T-helper 9 cell (primary cell): Measurements from ENCODE around the gene KLHL25.
A peak's percentile ranks its signal among the peaks of the same experiment; 100 is the strongest.
"Not testable (repeated sequence)": the region's sequence is repeated elsewhere in the genome, so short reads cannot be mapped to it uniquely, and the experiment has no call there.

Source experiments
- DNase-seq: peaks from one replicate; pipeline ENCODE4 v3.0.0-alpha.2; 2020

KLHL25 gene

GRCh38 chr15:85802617-85803016 lies 7.9 kb upstream of the KLHL25 start:
- DNase-seq, result not testable (repeated sequence)

GRCh38 chr15:85800478-85801123 lies 5.9 kb upstream of the KLHL25 start:
- DNase-seq, result no peak

GRCh38 chr15:85796371-85796770 lies 1.6 kb upstream of the KLHL25 start:
- DNase-seq, result not testable (repeated sequence)

GRCh38 chr15:85795337-85796305 lies 896 bp upstream of the KLHL25 start:
- DNase-seq, result no peak

GRCh38 chr15:85793641-85794597 lies 806 bp downstream of the KLHL25 start:
- peak; percentile 19 for DNase-seq

GRCh38 chr15:85792912-85793590 lies 1.7 kb downstream of the KLHL25 start:
- no peak for DNase-seq

GRCh38 chr15:85792102-85792731 lies 2.5 kb downstream of the KLHL25 start:
- DNase-seq, result no peak

- no peak for DNase-seq
Observed at GRCh38 chr15:85789496-85789875, 5.2 kb downstream of the KLHL25 start.

GRCh38 chr15:85788771-85789495 lies 5.8 kb downstream of the KLHL25 start:
- DNase-seq, result no peak

GRCh38 chr15:85786781-85787114 lies 8.0 kb downstream of the KLHL25 start:
- DNase-seq, result no peak

GRCh38 chr15:85785887-85786780 lies 8.6 kb downstream of the KLHL25 start:
- DNase-seq, result no peak

GRCh38 chr15:85782064-85782463 lies 12.7 kb downstream of the KLHL25 start:
- no peak for DNase-seq

GRCh38 chr15:85781099-85781498 lies 13.6 kb downstream of the KLHL25 start:
- no peak for DNase-seq

GRCh38 chr15:85780225-85780985 lies 14.3 kb downstream of the KLHL25 start:
- no peak for DNase-seq

GRCh38 chr15:85779249-85779648 lies 15.5 kb downstream of the KLHL25 start:
- DNase-seq, result no peak

- DNase-seq, result no peak
Observed at GRCh38 chr15:85778107-85778776, 16.5 kb downstream of the KLHL25 start.

- DNase-seq, result no peak
Observed at GRCh38 chr15:85777250-85778106, 17.2 kb downstream of the KLHL25 start.

- DNase-seq, result no peak
Observed at GRCh38 chr15:85773970-85774369, 20.8 kb downstream of the KLHL25 start.
